DOHH2 (cell line): Measurements from ENCODE around the gene IL7R.

Experiments
- CTCF ChIP-seq: fragments of 200-600 bp; sonication (generic); IDR thresholded peaks from one replicate; pipeline ENCODE4 v1.5.1; 2014; ENCODE audit warnings: antibody characterized with exemption, mild to moderate bottlenecking, low read depth, low read length; ENCODE audit not compliant: poor library complexity, severe bottlenecking
- EZH2phosphoT487 ChIP-seq: fragments of 200-600 bp; sonication (generic); IDR thresholded peaks from 2 replicates; pipeline ENCODE4 v1.6.1; 2017; ENCODE audit warnings: borderline replicate concordance, mild to moderate bottlenecking, antibody characterized with exemption, low read length, moderate library complexity, mixed read lengths

- TF ChIP-seq EZH2phosphoT487 (no peak), CTCF (no peak)
Measured at GRCh38 chr5:35904443-35905132, 47.9 kb downstream of the IL7R start.
